ENCODE data around the gene BORCS8. TPM values are rescaled to one million over a fixed set of nuclear protein-coding genes. Genes with fewer than 3 reads are reported as not detected.
A peak's percentile ranks its signal among the peaks of the same experiment; 100 is the strongest.

BORCS8 gene
- total and polyA plus RNA-seq, 2 of the 13 experiments (the other 11 are each of a cell fraction or from before 2014, with no cell fraction given) = 9.6 to 13.3 TPM

GRCh38 chr19:19138109-19138981 is 53.6 kb downstream of the BORCS8 start, which contains the start of gene TMEM161A (continued):
- TF ChIP-seq HMGXB4 (CRISPR knock-in tag; IDR thresholded peaks at IDR 0.05; ENCODE audit: borderline replicate concordance in 1 of 2, low read depth in 1 of 2) (peak; percentile 55 to 64; a peak in 2 of 4 replicates), KDM1A (CRISPR knock-in tag; IDR thresholded peaks at IDR 0.05) (no peak), HOXA3 (CRISPR knock-in tag; IDR thresholded peaks at IDR 0.05) (peak; percentile 74), FOXO1 (CRISPR knock-in tag; IDR thresholded peaks at IDR 0.05) (no peak), DR1 (CRISPR knock-in tag; IDR thresholded peaks at IDR 0.05) (no peak), ETV5 (CRISPR knock-in tag; IDR thresholded peaks at IDR 0.05; ENCODE audit: borderline replicate concordance) (peak; percentile 18; the same call in 1 of the 2 replicates), THAP11 (CRISPR knock-in tag; IDR thresholded peaks at IDR 0.05) (peak; percentile 99), ZNF570 (CRISPR knock-in tag; IDR thresholded peaks at IDR 0.05; ENCODE audit: borderline replicate concordance) (no peak), TAF15 (IDR thresholded peaks at IDR 0.05; ENCODE audit: low read depth, low read length, poor library complexity, severe bottlenecking) (no peak), PITX1 (CRISPR knock-in tag; IDR thresholded peaks at IDR 0.05) (peak; percentile 14; the same call in 1 of the 2 replicates), KLF15 (CRISPR knock-in tag; IDR thresholded peaks at IDR 0.05; ENCODE audit: borderline replicate concordance) (no peak; the same call in 1 of the 2 replicates), ZNF362 (CRISPR knock-in tag; IDR thresholded peaks at IDR 0.05; ENCODE audit: borderline replicate concordance) (no peak), ZNF138 (CRISPR knock-in tag; IDR thresholded peaks at IDR 0.05; ENCODE audit: low read depth) (no peak), HNF1B (CRISPR knock-in tag; IDR thresholded peaks at IDR 0.05) (peak; percentile 60; the same call in 1 of the 2 replicates), GABPA (IDR thresholded peaks at IDR 0.05; ENCODE audit: low read depth, low read length) (no peak), GABPA (CRISPR knock-in tag; IDR thresholded peaks at IDR 0.05; ENCODE audit: low read depth) (peak; percentile 79), NFAT5 (CRISPR knock-in tag; IDR thresholded peaks at IDR 0.05) (0 out of 2 replicates have a peak, but pooled peaks have one; percentile 33)
